Loucy (cell line): ENCODE measurements around the gene SYNE3.

Source experiments
- H2AFZ ChIP-seq: fragments of 200-600 bp; sonication (generic); 2 replicates; pipeline ENCODE4 v1.6.0; 2016; ENCODE audit warnings: antibody characterized with exemption, mild to moderate bottlenecking, low read length, moderate library complexity
- H3F3A ChIP-seq: fragments of 200-600 bp; 2 replicates; pipeline ENCODE4 v1.6.0; 2016; ENCODE audit warnings: antibody characterized with exemption, low read depth, mild to moderate bottlenecking
- H3K27me3 ChIP-seq: fragments of 200-600 bp; sonication (generic); 2 replicates; pipeline ENCODE4 v1.6.1; 2014; ENCODE audit warnings: low read length, mild to moderate bottlenecking; ENCODE audit not compliant: insufficient read depth, poor library complexity, severe bottlenecking
- H3K36me3 ChIP-seq: fragments of 200-600 bp; sonication (generic); 2 replicates; pipeline ENCODE4 v1.6.1; 2016; ENCODE audit warnings: low read length; ENCODE audit not compliant: insufficient read depth
- H3K4me1 ChIP-seq: fragments of 200-600 bp; sonication (generic); 2 replicates; pipeline ENCODE4 v1.5.1; 2014; ENCODE audit warnings: low read length, mild to moderate bottlenecking; ENCODE audit not compliant: insufficient read depth, poor library complexity, severe bottlenecking
- H3K4me2 ChIP-seq: fragments of 200-600 bp; sonication (generic); 2 replicates; pipeline ENCODE4 v1.6.0; 2014; ENCODE audit warnings: antibody characterized with exemption, low read length, low read depth, mild to moderate bottlenecking; ENCODE audit not compliant: poor library complexity, severe bottlenecking
- H3K4me3 ChIP-seq: fragments of 200-600 bp; sonication (generic); 2 replicates; pipeline ENCODE4 v1.5.1; 2014; ENCODE audit warnings: low read length, mild to moderate bottlenecking, mixed read lengths; ENCODE audit not compliant: poor library complexity, severe bottlenecking
- H3K79me2 ChIP-seq: fragments of 200-600 bp; sonication (generic); 2 replicates; pipeline ENCODE4 v1.6.1; 2014; ENCODE audit warnings: low read length; ENCODE audit not compliant: insufficient read depth
- H3K9ac ChIP-seq: fragments of 200-600 bp; sonication (generic); 2 replicates; pipeline ENCODE4 v1.6.0; 2014; ENCODE audit warnings: mild to moderate bottlenecking, low read depth, low read length, moderate library complexity; ENCODE audit not compliant: poor library complexity, severe bottlenecking
- H3K9me2 ChIP-seq: fragments of 200-600 bp; sonication (generic); replicated peaks from 2 replicates; pipeline ENCODE4 v1.6.1; 2016; ENCODE audit warnings: low read depth, low read length, mixed read lengths
- H3K9me3 ChIP-seq: fragments of 200-600 bp; sonication (generic); 2 replicates; pipeline ENCODE4 v1.6.1; 2014; ENCODE audit warnings: mild to moderate bottlenecking, antibody characterized with exemption, low read length, low read depth; ENCODE audit not compliant: insufficient read depth
- H4K20me1 ChIP-seq: fragments of 200-600 bp; sonication (generic); 2 replicates; pipeline ENCODE4 v1.6.0; 2014; ENCODE audit warnings: antibody characterized with exemption, low read length, mild to moderate bottlenecking; ENCODE audit not compliant: insufficient read depth, poor library complexity, severe bottlenecking
- CTCF ChIP-seq: fragments of 200-600 bp; sonication (generic); conservative IDR thresholded peaks from 2 replicates; pipeline ENCODE4 v1.5.1; 2014; ENCODE audit warnings: mild to moderate bottlenecking, antibody characterized with exemption, low read length
- EZH2phosphoT487 ChIP-seq: fragments of 200-600 bp; IDR thresholded peaks from 2 replicates; pipeline ENCODE4 v1.6.1; 2018; ENCODE audit warnings: antibody characterized with exemption, mild to moderate bottlenecking, moderate library complexity, borderline replicate concordance

Gene SYNE3

GRCh38 chr14:95516554-95517181 is at the start of gene SYNE3:
SYNE3 (minus strand) TSS chr14:95516650; CDS start chr14:95475821, 40,829 bp downstream.
- H3K36me3 ChIP-seq: no peaks in the 10 kb centered on the region
- H4K20me1 ChIP-seq: no peaks in the 10 kb centered on the region
- H3K4me3 ChIP-seq: peak within 1 kb of the TSS; percentile 20
- no peaks in the 10 kb centered on the region for H3K9me2 ChIP-seq
- peak within 1 kb of the TSS; percentile 26 for H3K9ac ChIP-seq
- peak within 1 kb of the TSS; percentile 17 for H3K4me2 ChIP-seq
- no peaks in the 10 kb centered on the region for H3K9me3 ChIP-seq
- no peak within 1 kb of the TSS for H2AFZ ChIP-seq
- peaks cover 47% of the 10 kb centered on the region for H3K4me1 ChIP-seq
- H3F3A ChIP-seq: no peaks in the 10 kb centered on the region
- no peaks in the 10 kb centered on the region for H3K27me3 ChIP-seq
- no peaks in the 10 kb centered on the region for H3K79me2 ChIP-seq
- TF ChIP-seq EZH2phosphoT487 (no peak), CTCF (no peak)

- H2AFZ ChIP-seq: no peak overlapping the region
- H3K9ac ChIP-seq: no peak overlapping the region
- no peaks in the 10 kb centered on the region for H4K20me1 ChIP-seq
- H3K79me2 ChIP-seq: no peaks in the 10 kb centered on the region
- H3K36me3 ChIP-seq: no peaks in the 10 kb centered on the region
- no peaks in the 10 kb centered on the region for H3F3A ChIP-seq
- no peaks in the 10 kb centered on the region for H3K9me3 ChIP-seq
- H3K4me2 ChIP-seq: no peak overlapping the region
- no peaks in the 10 kb centered on the region for H3K4me1 ChIP-seq
- no peaks in the 10 kb centered on the region for H3K27me3 ChIP-seq
- no peak overlapping the region for H3K4me3 ChIP-seq
- H3K9me2 ChIP-seq: no peaks in the 10 kb centered on the region
- TF ChIP-seq CTCF (no peak), EZH2phosphoT487 (no peak)
Measured at GRCh38 chr14:95564060-95564459, 47.6 kb upstream of the SYNE3 start.

GRCh38 chr14:95562892-95563685 is 46.6 kb upstream of the SYNE3 start:
- no peaks in the 10 kb centered on the region for H3K4me1 ChIP-seq
- H3K79me2 ChIP-seq: no peaks in the 10 kb centered on the region
- no peak for TF ChIP-seq CTCF
- no peak for TF ChIP-seq EZH2phosphoT487
- no peak overlapping the region for H3K4me2 ChIP-seq
- H3F3A ChIP-seq: no peaks in the 10 kb centered on the region
- no peaks in the 10 kb centered on the region for H3K9me3 ChIP-seq
- no peaks in the 10 kb centered on the region for H3K36me3 ChIP-seq
- no peaks in the 10 kb centered on the region for H3K27me3 ChIP-seq
- peak overlapping the region; percentile 36; the same call in 1 of the 2 replicates for H2AFZ ChIP-seq
- H3K9ac ChIP-seq: no peak overlapping the region
- H3K4me3 ChIP-seq: no peak overlapping the region
- no peaks in the 10 kb centered on the region for H3K9me2 ChIP-seq
- no peaks in the 10 kb centered on the region for H4K20me1 ChIP-seq
